Peyer's patch (tissue), 4 donors: ENCODE data around the gene PRLH.

ENCODE experiments used
- CTCF ChIP-seq, 6 experiments: fragments of 450-650 bp in 4 of 6; fragments of 200-600 bp in 2 of 6; sonication (generic) in 1 of 6; IDR thresholded peaks; one replicate each; pipeline ENCODE4 v1.5.1; 2017 to 2019; ENCODE audit warnings: antibody characterized with exemption in 6 of 6, mild to moderate bottlenecking in 3 of 6, moderate library complexity in 1 of 6
- POLR2A ChIP-seq, 2 donors: fragments of 450-650 bp; IDR thresholded peaks; one replicate each; pipeline ENCODE4 v1.5.1; 2017; ENCODE audit warnings: antibody characterized with exemption in 2 of 2, mild to moderate bottlenecking in 2 of 2, moderate library complexity in 2 of 2

DNA sequence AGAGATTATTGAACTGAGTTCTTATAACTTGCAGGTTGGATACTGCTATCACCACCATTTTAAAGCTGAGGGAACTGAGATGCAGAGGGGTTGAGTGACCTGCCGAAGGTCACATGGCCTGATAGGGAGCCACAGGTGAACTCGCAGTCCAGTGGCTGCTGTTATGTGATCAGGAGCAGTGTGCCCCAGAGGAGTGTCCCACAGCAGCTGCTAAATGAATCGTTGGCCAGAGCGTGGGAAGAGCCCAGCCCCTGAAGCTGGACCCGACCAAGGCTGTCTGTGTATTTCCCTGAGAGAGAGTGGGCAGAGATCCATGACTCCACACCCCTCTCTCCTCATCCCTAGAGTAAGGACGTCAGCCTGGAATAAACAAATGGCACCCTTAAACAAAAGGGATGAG lies 26.7 kb upstream of the PRLH start:
- TF ChIP-seq POLR2A (IDR thresholded peaks at IDR 0.05) (no peak), CTCF (IDR thresholded peaks at IDR 0.05) (no peak)
